Limb (tissue), 2 donors: Measurements from ENCODE around the gene LIPA.

Experiments used
- DNase-seq, 2 donors: peaks; one replicate each; pipeline ENCODE4 v3.0.0-alpha.2; 2016; ENCODE audit errors: extremely low spot score in 2 of 2

Gene LIPA

GRCh38 chr10:89241486-89242344 lies 9.9 kb downstream of the LIPA start:
- no peak for DNase-seq

GRCh38 chr10:89241026-89241425 lies 10.5 kb downstream of the LIPA start:
- no peak for DNase-seq

GRCh38 chr10:89240519-89240918 lies 11.1 kb downstream of the LIPA start:
- no peak for DNase-seq

- DNase-seq = no peak
Measured at GRCh38 chr10:89238956-89239644, 12.5 kb downstream of the LIPA start.

- no peak for DNase-seq
Measured at GRCh38 chr10:89237849-89238248, 13.7 kb downstream of the LIPA start.

GRCh38 chr10:89236226-89236797 lies 15.3 kb downstream of the LIPA start:
- no peak for DNase-seq

GRCh38 chr10:89235073-89235798 lies 16.3 kb downstream of the LIPA start:
- no peak for DNase-seq

GRCh38 chr10:89233033-89233432 lies 18.5 kb downstream of the LIPA start:
- no peak for DNase-seq

- DNase-seq = no peak
Measured at GRCh38 chr10:89228962-89229361, 22.6 kb downstream of the LIPA start.

GRCh38 chr10:89228146-89228545 lies 23.4 kb downstream of the LIPA start:
- no peak for DNase-seq

- no peak for DNase-seq
Measured at GRCh38 chr10:89226891-89227290, 24.7 kb downstream of the LIPA start.

- peak in 1 of 2 donors; percentile 29 for DNase-seq
Measured at GRCh38 chr10:89224739-89225443, 26.7 kb downstream of the LIPA start.

GRCh38 chr10:89221919-89222318 lies 29.7 kb downstream of the LIPA start:
- DNase-seq = no peak

GRCh38 chr10:89219513-89220218 lies 31.9 kb downstream of the LIPA start:
- DNase-seq = no peak

GRCh38 chr10:89217057-89217990 lies 34.3 kb downstream of the LIPA start:
- DNase-seq = peak; percentile 56 to 84

- no peak for DNase-seq
Measured at GRCh38 chr10:89216056-89216455, 35.5 kb downstream of the LIPA start.

- no peak for DNase-seq
Measured at GRCh38 chr10:89215511-89215910, 36.1 kb downstream of the LIPA start.

- DNase-seq = no peak
Measured at GRCh38 chr10:89214566-89215165, 36.9 kb downstream of the LIPA start.
